OCI-LY7 (cell line): Measurements from ENCODE around the gene LRGUK. TPM values are rescaled to one million over a fixed set of nuclear protein-coding genes. Genes with fewer than 3 reads are reported as not detected.

ENCODE experiments used
- BruUV-seq: library from RNA; stranded (reverse); fragments of 400-500 nt; replicated peaks from 2 replicates; lab custom pipeline; 2021; lab: Mats Ljungman, UMichigan
- CTCF ChIA-PET: fragments of 300-600 bp; sonication (Branson Sonifier 250); formaldehyde crosslinking; loops from one replicate; lab custom pipeline; 2022; ENCODE audit warnings: antibody characterized with exemption; ENCODE audit not compliant: unreplicated experiment; lab: Charles Lee
- POLR2A ChIA-PET: fragments of 300-600 bp; sonication (Branson Sonifier 250); formaldehyde crosslinking; loops from one replicate; lab custom pipeline; 2022; ENCODE audit warnings: antibody characterized with exemption; lab: Charles Lee
- DNase-seq: peaks from one replicate; pipeline ENCODE4 v3.0.0-alpha.2; 2015; ENCODE audit warnings: low spot score
- H2AFZ ChIP-seq: fragments of 200-600 bp; sonication (generic), shearing (Covaris generic); 2 replicates; pipeline ENCODE4 v1.6.1; 2014; ENCODE audit warnings: mild to moderate bottlenecking, antibody characterized with exemption, low read length, moderate library complexity
- H3K27ac ChIP-seq: fragments of 200-600 bp; sonication (generic); 2 replicates; pipeline ENCODE4 v1.5.1; 2014; ENCODE audit warnings: mixed run types, low read depth, mild to moderate bottlenecking, moderate library complexity, low read length, inconsistent platforms; ENCODE audit not compliant: poor library complexity, severe bottlenecking
- H3K36me3 ChIP-seq: fragments of 200-600 bp; sonication (generic); 2 replicates; pipeline ENCODE4 v1.6.1; 2014; ENCODE audit warnings: mild to moderate bottlenecking, antibody characterized with exemption, low read length, moderate library complexity, mixed read lengths; ENCODE audit not compliant: insufficient read depth
- H3K4me1 ChIP-seq: fragments of 200-600 bp; sonication (generic); 2 replicates; pipeline ENCODE4 v1.5.1; 2014; ENCODE audit warnings: mild to moderate bottlenecking, low read length; ENCODE audit not compliant: insufficient read depth, poor library complexity, severe bottlenecking
- H3K4me2 ChIP-seq: fragments of 200-600 bp; sonication (generic); 2 replicates; pipeline ENCODE4 v1.6.1; 2014; ENCODE audit warnings: mild to moderate bottlenecking, low read length
- H3K4me3 ChIP-seq: fragments of 200-600 bp; sonication (generic); 2 replicates; pipeline ENCODE4 v1.5.1; 2014; ENCODE audit warnings: mild to moderate bottlenecking, low read depth, low read length; ENCODE audit not compliant: poor library complexity, severe bottlenecking
- H3K79me2 ChIP-seq: fragments of 200-600 bp; sonication (generic); 2 replicates; pipeline ENCODE4 v1.6.1; 2016; ENCODE audit warnings: low read depth, mild to moderate bottlenecking, low read length, moderate library complexity, mixed read lengths; ENCODE audit not compliant: insufficient read depth
- H3K9me2 ChIP-seq: fragments of 200-600 bp; sonication (generic); 2 replicates; pipeline ENCODE4 v1.6.1; 2016; ENCODE audit warnings: mild to moderate bottlenecking, low read length, mixed read lengths; ENCODE audit not compliant: insufficient read depth
- H3K9me3 ChIP-seq: fragments of 200-600 bp; sonication (generic); 2 replicates; pipeline ENCODE4 v1.6.1; 2014; ENCODE audit warnings: mild to moderate bottlenecking, mixed run types, low read length, mixed read lengths
- H4K20me1 ChIP-seq: fragments of 200-600 bp; sonication (generic); 2 replicates; pipeline ENCODE4 v1.6.1; 2014; ENCODE audit warnings: mild to moderate bottlenecking, antibody characterized with exemption, low read length, moderate library complexity, mixed read lengths; ENCODE audit not compliant: insufficient read depth
- EZH2phosphoT487 ChIP-seq: fragments of 200-600 bp; sonication (generic); IDR thresholded peaks from 2 replicates; pipeline ENCODE4 v1.6.1; 2018; ENCODE audit warnings: low read depth, borderline replicate concordance, mild to moderate bottlenecking, mixed run types, antibody characterized with exemption, low read length, moderate library complexity, mixed read lengths
- intact Hi-C: fragments of 100-400 bp; cut with micrococcal nuclease; formaldehyde crosslinking; loops from one replicate; pipeline ENCODE4 v1.10.0; 2022; ENCODE audit not compliant: unreplicated experiment
- total RNA-seq, 2 experiments: library from RNA; depleted of rRNA in 1 of 2; stranded (reverse); fragments of >200 nt in 1 of 2; shearing (Covaris generic) in 1 of 2; gene quantifications; 2 replicates each; pipeline ENCODE4 v1.2.3, GENCODE V29; 2014 to 2022
- TF ChIP-seq, protein P1 (sequence below): fragments of 200-600 bp; sonication (generic); conservative IDR thresholded peaks from 2 replicates; pipeline ENCODE4 v1.5.1; 2014; ENCODE audit warnings: mild to moderate bottlenecking, antibody characterized with exemption, low read length, moderate library complexity, mixed read lengths

The LRGUK gene
- total RNA-seq, 2 experiments from 2014 or later = 0.46 to 0.95 TPM

DNA sequence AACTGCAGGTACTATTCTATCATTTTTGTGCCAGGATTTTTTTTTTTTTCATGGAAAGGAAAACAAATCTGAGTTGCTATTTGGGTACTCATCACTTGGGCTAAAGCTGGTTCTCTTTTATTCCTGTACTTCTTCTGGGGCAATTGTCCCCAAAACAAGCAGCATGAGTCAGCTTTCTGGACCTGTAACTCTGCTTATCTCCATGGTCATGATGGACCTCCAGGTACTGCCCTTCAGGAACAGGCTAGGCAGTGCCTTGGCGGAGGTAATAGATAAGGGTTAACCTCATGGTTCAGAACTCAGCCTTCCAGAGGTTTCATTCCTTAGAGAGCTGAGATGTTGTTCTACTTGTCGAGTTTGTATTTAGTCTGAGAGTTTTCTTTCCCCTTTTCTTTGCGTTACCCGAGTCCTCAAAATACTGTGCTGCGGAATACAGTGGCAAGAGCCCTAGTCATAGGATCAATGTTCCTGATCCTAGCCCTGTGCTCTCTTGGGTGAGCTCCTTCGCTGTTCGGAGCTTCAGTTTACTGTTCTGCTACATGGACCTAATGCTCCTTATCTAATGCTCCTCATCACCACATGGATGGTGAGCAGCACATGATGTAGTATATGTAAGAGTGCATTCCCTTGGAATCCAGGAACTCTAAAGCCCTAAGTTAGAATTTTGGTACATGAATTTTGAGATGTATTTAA is 74.6 kb downstream of the LRGUK start:
- no peak for DNase-seq
- Histone ChIP-seq H3K4me1 (no peaks in the 10 kb centered on the region), H3K9me2 (no peaks in the 10 kb centered on the region), H3K4me3 (no peak overlapping the region), H3K9me3 (no peaks in the 10 kb centered on the region), H3K36me3 (no peaks in the 10 kb centered on the region), H2AFZ (no peak overlapping the region), H3K79me2 (no peaks in the 10 kb centered on the region), H4K20me1 (no peaks in the 10 kb centered on the region), H3K4me2 (no peak overlapping the region), H3K27ac (no peak overlapping the region)
- TF ChIP-seq, protein P1, sequence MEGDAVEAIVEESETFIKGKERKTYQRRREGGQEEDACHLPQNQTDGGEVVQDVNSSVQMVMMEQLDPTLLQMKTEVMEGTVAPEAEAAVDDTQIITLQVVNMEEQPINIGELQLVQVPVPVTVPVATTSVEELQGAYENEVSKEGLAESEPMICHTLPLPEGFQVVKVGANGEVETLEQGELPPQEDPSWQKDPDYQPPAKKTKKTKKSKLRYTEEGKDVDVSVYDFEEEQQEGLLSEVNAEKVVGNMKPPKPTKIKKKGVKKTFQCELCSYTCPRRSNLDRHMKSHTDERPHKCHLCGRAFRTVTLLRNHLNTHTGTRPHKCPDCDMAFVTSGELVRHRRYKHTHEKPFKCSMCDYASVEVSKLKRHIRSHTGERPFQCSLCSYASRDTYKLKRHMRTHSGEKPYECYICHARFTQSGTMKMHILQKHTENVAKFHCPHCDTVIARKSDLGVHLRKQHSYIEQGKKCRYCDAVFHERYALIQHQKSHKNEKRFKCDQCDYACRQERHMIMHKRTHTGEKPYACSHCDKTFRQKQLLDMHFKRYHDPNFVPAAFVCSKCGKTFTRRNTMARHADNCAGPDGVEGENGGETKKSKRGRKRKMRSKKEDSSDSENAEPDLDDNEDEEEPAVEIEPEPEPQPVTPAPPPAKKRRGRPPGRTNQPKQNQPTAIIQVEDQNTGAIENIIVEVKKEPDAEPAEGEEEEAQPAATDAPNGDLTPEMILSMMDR = no peak
- TF ChIP-seq EZH2phosphoT487 = no peak
- intact Hi-C loops = no loop called here
- POLR2A ChIA-PET = interaction anchor here (1.3 kb wide), 1 partner anchor 14 kb away, joined by 4 read pairs; no protein-coding TSS in a partner anchor
- CTCF ChIA-PET = no interaction called here
- no TSS peak for BruUV-seq

DNA sequence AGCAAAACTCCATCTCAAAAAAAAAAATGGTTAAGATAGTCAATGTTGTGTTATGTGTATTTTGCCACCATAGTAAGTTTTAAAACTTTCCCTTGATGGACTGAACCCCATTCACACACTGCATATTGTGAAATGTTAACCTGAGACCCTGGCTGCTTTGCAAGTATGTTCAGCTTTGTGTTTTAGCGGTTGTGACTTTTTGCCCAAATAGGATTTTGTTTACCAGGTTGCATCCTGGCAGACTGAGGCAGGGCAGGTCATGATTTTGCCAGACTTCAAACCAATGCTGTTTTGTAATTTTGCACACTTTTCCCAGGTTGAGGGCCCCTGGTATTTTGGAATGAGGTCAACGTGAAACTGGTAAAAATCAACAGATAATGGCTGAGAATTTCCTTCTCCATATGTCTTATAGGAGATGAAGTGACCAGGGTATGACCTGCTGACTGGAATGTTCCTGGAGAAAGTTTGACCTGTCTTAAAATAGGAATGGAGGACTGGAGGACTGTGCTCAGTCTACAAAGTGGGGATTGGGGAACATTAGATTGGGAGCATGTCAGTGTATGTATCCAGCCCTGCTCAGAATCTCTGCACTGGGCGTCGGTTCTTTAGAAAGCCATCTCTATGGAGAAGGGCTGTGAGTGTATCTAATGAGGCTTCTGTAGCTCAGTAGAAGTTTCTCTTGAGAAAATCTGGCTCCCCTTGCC is 76.2 kb downstream of the LRGUK start:
- Histone ChIP-seq H4K20me1 (no peaks in the 10 kb centered on the region), H3K4me3 (no peak overlapping the region), H3K4me1 (peaks cover 4% of the 10 kb centered on the region), H3K9me2 (no peaks in the 10 kb centered on the region), H3K4me2 (no peak overlapping the region), H3K27ac (no peak overlapping the region), H3K79me2 (no peaks in the 10 kb centered on the region), H3K9me3 (no peaks in the 10 kb centered on the region), H3K36me3 (no peaks in the 10 kb centered on the region), H2AFZ (no peak overlapping the region)
- no TSS peak for BruUV-seq
- intact Hi-C loops = no loop called here
- TF ChIP-seq, protein P1 = no peak
- no peak for TF ChIP-seq EZH2phosphoT487
- ChIA-PET POLR2A (no interaction called here), CTCF (no interaction called here)
- DNase-seq = no peak
